HepG2 (cell line): Measurements from ENCODE around the gene HK3. TPM values are rescaled to one million over a fixed set of nuclear protein-coding genes. Genes with fewer than 3 reads are reported as not detected.

Experiments
- ATAC-seq: fragments of 200-7000 bp; cut with Tn5 transposase; 3 replicates; pipeline ENCODE4 v1.9.1; 2020; ENCODE audit warnings: mild to moderate bottlenecking, moderate library complexity
- BruUV-seq: library from RNA; stranded (reverse); fragments of 400-500 nt; replicated peaks from 2 replicates; lab custom pipeline; 2021; lab: Mats Ljungman, UMichigan
- CTCF ChIA-PET: fragments of 300-600 bp; formaldehyde crosslinking; extraction: SDS; loops from one replicate; lab custom pipeline; 2021; ENCODE audit warnings: low total read pairs, inconsistent platforms, low intra/inter-chr PET ratio; lab: Yijun Ruan, JAX
- POLR2A ChIA-PET: fragments of 350-600 bp; sonication (Branson Sonifier 250); formaldehyde crosslinking; loops from one replicate; lab custom pipeline; 2020; ENCODE audit warnings: antibody characterized with exemption, inconsistent platforms; lab: Yijun Ruan, JAX
- DNase-seq: peaks from one replicate; pipeline ENCODE4 v3.0.0-alpha.2; 2015; ENCODE audit warnings: low spot score
- FAIRE-seq: peaks from 3 replicates; lab custom pipeline; 2011; peaks lifted over from hg19 to GRCh38; lab: Jason Lieb, UNC
- H2AFZ ChIP-seq: one replicate; pipeline ENCODE4 v1.6.1; 2011; ENCODE audit warnings: low read length, inconsistent platforms
- H3K27ac ChIP-seq: fragments of 300-600 bp; 3 replicates; pipeline ENCODE4 v1.8.0; 2011; ENCODE audit warnings: mixed run types, mild to moderate bottlenecking, mixed read lengths, low read length, inconsistent platforms; ENCODE audit not compliant: insufficient read depth; ENCODE audit errors: extremely low read length
- H3K27me3 ChIP-seq, 2 experiments: fragments of 200-600 bp in 1 of 2; 2 replicates in 1 of 2; 3 replicates in 1 of 2; pipeline versions ENCODE4 v1.6.0 to v1.8.0; 2011; ENCODE audit warnings: low read length in 2 of 2, mild to moderate bottlenecking in 2 of 2, moderate library complexity in 2 of 2, inconsistent platforms in 1 of 2; ENCODE audit not compliant: insufficient read depth in 2 of 2, control insufficient read depth in 1 of 2
- H3K36me3 ChIP-seq, 2 experiments: fragments of 200-600 bp in 1 of 2; replicated peaks in 1 of 2; 2 replicates in 1 of 2; 3 replicates in 1 of 2; pipeline versions ENCODE4 v1.5.1 to v1.8.0; 2011; ENCODE audit warnings: low read length in 2 of 2, inconsistent platforms in 1 of 2; ENCODE audit not compliant: insufficient read depth in 2 of 2, control insufficient read depth in 1 of 2
- H3K4me1 ChIP-seq: 2 replicates; pipeline ENCODE4 v1.5.1; 2012; ENCODE audit warnings: low read length, inconsistent platforms; ENCODE audit not compliant: insufficient read depth
- H3K4me2 ChIP-seq: 2 replicates; pipeline ENCODE4 v1.6.0; 2011; ENCODE audit warnings: low read depth, low read length, inconsistent platforms
- H3K4me3 ChIP-seq, 3 experiments: fragments of 200-600 bp in 1 of 3; sonication (generic), shearing (Covaris generic) in 1 of 3; replicated peaks in 1 of 3; 2 replicates each; pipeline ENCODE4 v1.5.1; 2011 to 2016; ENCODE audit warnings: low read length in 3 of 3, inconsistent platforms in 2 of 3, low read depth in 2 of 3, mild to moderate bottlenecking in 2 of 3, control low read depth in 1 of 3, mixed read lengths in 1 of 3; ENCODE audit not compliant: insufficient read depth in 1 of 3
- H3K79me2 ChIP-seq: one replicate; pipeline ENCODE4 v1.6.1; 2011; ENCODE audit warnings: low read length, inconsistent platforms; ENCODE audit not compliant: insufficient read depth
- H3K9ac ChIP-seq: 2 replicates; pipeline ENCODE4 v1.6.0; 2011; ENCODE audit warnings: mild to moderate bottlenecking, low read depth, low read length, inconsistent platforms; ENCODE audit not compliant: insufficient read depth
- H3K9me3 ChIP-seq: 2 replicates; pipeline ENCODE4 v1.5.1; 2012; ENCODE audit warnings: mild to moderate bottlenecking, low read length
- H4K20me1 ChIP-seq: 2 replicates; pipeline ENCODE4 v1.6.0; 2011; ENCODE audit warnings: inconsistent platforms, mild to moderate bottlenecking, low read length, moderate library complexity; ENCODE audit not compliant: insufficient read depth
- ESRRA ChIP-seq: sonication (generic); formaldehyde crosslinking; IDR thresholded peaks from 2 replicates; pipeline ENCODE4 v1.5.1; 2020; ENCODE audit warnings: mild to moderate bottlenecking, low read depth, missing genetic modification reagents
- HOXD1 ChIP-seq: sonication (generic); formaldehyde crosslinking; IDR thresholded peaks from 2 replicates; pipeline ENCODE4 v1.5.0; 2020; ENCODE audit warnings: missing genetic modification reagents
- MYNN ChIP-seq: sonication (generic); formaldehyde crosslinking; IDR thresholded peaks from 2 replicates; pipeline ENCODE4 v1.4.0; 2020; ENCODE audit warnings: mild to moderate bottlenecking, low read depth, missing genetic modification reagents
- RFX1 ChIP-seq: fragments of 450-650 bp; IDR thresholded peaks from 2 replicates; pipeline ENCODE4 v1.6.1; 2017
- WGBS: methylation state at CpG from one replicate; pipeline ENCODE4 v1.1.6; 2017; ENCODE audit warnings: low lambda C conversion rate; 5-methylcytosine and 5-hydroxymethylcytosine counted together
- in situ Hi-C: cut with HindIII; loops from 2 replicates; pipeline ENCODE4 v1.10.0; 2017; ENCODE audit warnings: low pct_unique_long_range_greater_than_20kb; ENCODE audit not compliant: extremely low pct_ligation_motif_present
- intact Hi-C: fragments of 100-400 bp; cut with micrococcal nuclease; formaldehyde crosslinking; loops from one replicate; pipeline ENCODE4 v1.10.0; 2022; ENCODE audit not compliant: unreplicated experiment
- polyA plus RNA-seq, 8 experiments: library from polyadenylated mRNA; depleted of rRNA in 3 of 8; stranded (reverse) in 7 of 8; unstranded in 1 of 8; fragments of >200 nt; fragmentation: Illumina TruSeq in 4 of 8; extraction: Trizol in 4 of 8; gene quantifications; 2 replicates each; pipeline versions ENCODE4 v1.2.1 to v1.2.3, GENCODE V29; 2011 to 2016; ENCODE audit warnings: low read depth in 4 of 8, missing spikeins in 1 of 8, mixed read lengths in 1 of 8; ENCODE audit not compliant: insufficient read depth in 1 of 8
- total RNA-seq, 5 experiments: library from RNA; depleted of rRNA; stranded (reverse); fragments of >200 nt; fragmentation: Illumina TruSeq; extraction: Trizol; gene quantifications; 2 replicates each; pipeline ENCODE4 v1.2.3, GENCODE V29; 2016; ENCODE audit warnings: low read depth in 1 of 5
- TF ChIP-seq, protein P1 (sequence below): sonication (generic); formaldehyde crosslinking; IDR thresholded peaks from 2 replicates; pipeline ENCODE4 v1.4.0; 2020; ENCODE audit warnings: missing genetic modification reagents
- TF ChIP-seq, protein P2 (sequence below): sonication (generic); formaldehyde crosslinking; IDR thresholded peaks from 2 replicates; pipeline ENCODE4 v1.5.0; 2020; ENCODE audit warnings: mild to moderate bottlenecking, missing genetic modification reagents, moderate library complexity

Gene HK3
- total and polyA plus RNA-seq, 2 of the 13 experiments (the other 11 are each of a cell fraction or from before 2014, with no cell fraction given) = not detected

DNA sequence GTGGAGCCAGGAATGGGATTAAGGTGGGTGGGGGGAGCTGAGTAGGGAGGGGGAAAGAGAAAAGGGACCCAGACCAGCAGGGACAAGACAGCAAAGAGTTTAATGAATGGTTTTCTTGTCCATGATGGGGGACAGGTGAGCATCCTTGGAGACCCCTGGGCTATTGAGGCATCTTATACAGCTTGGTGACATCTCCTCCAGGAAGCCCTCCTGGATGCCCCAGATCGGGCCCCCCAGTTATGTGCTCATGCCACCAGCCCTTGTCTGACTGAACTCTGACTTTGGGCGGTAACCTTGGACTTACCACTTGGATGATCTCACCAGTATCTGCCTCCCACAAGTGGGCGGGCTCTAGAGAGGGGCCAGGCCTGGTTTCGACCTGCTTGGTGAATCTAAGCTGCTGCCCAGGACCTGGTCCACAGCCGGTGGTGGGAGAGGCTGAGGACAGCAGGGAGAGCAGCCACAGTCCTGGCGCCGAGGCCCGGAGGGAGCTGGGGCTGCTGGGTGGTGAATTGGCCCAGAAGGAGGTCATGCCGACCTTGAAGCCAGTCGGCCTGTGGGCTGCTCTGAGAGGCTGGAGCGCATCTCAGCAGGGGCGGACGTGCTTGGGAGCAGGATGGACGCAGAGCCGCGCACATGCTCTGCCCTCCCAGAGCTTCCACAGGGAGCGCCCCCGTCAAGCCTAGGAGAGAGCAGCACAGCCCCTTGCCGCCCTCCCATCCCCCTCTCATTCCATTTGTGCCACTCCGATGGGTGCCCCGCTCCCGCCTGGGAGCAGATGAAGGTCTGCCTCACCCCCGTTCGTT lies 52.6 kb downstream of the HK3 start (continued):
- no peak for TF ChIP-seq MYNN (CRISPR knock-in tag)
- peak; percentile 59; the same call in 1 of the 2 replicates for TF ChIP-seq ESRRA (CRISPR knock-in tag)

DNA sequence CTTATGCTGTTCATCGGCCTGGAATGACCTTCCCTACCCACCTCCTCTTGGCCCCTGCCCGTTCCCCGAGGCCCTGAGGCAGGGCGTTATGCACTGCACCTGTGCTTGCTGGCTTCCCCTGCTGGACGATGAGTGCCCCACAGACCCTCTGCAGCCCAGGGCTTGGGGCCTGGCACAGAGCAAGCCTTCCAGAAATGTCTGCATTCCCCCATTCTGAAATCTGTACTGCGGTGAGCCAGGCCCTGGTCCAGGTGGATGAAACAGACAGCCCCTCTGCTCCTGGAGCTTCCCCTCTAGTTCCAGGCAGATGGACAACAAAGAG lies 53.8 kb downstream of the HK3 start:
- Histone ChIP-seq H3K27ac (no peak overlapping the region), H3K27me3 (peaks cover 9 to 67% of the 10 kb centered on the region in 2 experiments; a peak in 4 of 5 replicates), H3K79me2 (no peaks in the 10 kb centered on the region), H3K9ac (no peak overlapping the region), H3K4me3 (no peak overlapping the region), H3K4me2 (no peak overlapping the region), H3K4me1 (0 out of 2 replicates have a peak, but pooled peaks cover 13% of the 10 kb centered on the region), H3K9me3 (no peaks in the 10 kb centered on the region), H4K20me1 (no peaks in the 10 kb centered on the region), H3K36me3 (no peaks in the 10 kb centered on the region), H2AFZ (no peak overlapping the region)
- DNase-seq = no peak
- WGBS = 0% methylated on average over 3 of the region's 6 CpGs
- intact Hi-C loops (no loop called here), in situ Hi-C loops (no loop called here)
- BruUV-seq = no TSS peak
- peak; percentile 62 for ATAC-seq
- ChIA-PET CTCF (no interaction called here), POLR2A (no interaction called here)
- TF ChIP-seq, protein P1, sequence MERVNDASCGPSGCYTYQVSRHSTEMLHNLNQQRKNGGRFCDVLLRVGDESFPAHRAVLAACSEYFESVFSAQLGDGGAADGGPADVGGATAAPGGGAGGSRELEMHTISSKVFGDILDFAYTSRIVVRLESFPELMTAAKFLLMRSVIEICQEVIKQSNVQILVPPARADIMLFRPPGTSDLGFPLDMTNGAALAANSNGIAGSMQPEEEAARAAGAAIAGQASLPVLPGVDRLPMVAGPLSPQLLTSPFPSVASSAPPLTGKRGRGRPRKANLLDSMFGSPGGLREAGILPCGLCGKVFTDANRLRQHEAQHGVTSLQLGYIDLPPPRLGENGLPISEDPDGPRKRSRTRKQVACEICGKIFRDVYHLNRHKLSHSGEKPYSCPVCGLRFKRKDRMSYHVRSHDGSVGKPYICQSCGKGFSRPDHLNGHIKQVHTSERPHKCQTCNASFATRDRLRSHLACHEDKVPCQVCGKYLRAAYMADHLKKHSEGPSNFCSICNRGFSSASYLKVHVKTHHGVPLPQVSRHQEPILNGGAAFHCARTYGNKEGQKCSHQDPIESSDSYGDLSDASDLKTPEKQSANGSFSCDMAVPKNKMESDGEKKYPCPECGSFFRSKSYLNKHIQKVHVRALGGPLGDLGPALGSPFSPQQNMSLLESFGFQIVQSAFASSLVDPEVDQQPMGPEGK (CRISPR knock-in tag) = no peak
- TF ChIP-seq RFX1 (no peak), HOXD1 (CRISPR knock-in tag) (no peak)
- TF ChIP-seq, protein P2, sequence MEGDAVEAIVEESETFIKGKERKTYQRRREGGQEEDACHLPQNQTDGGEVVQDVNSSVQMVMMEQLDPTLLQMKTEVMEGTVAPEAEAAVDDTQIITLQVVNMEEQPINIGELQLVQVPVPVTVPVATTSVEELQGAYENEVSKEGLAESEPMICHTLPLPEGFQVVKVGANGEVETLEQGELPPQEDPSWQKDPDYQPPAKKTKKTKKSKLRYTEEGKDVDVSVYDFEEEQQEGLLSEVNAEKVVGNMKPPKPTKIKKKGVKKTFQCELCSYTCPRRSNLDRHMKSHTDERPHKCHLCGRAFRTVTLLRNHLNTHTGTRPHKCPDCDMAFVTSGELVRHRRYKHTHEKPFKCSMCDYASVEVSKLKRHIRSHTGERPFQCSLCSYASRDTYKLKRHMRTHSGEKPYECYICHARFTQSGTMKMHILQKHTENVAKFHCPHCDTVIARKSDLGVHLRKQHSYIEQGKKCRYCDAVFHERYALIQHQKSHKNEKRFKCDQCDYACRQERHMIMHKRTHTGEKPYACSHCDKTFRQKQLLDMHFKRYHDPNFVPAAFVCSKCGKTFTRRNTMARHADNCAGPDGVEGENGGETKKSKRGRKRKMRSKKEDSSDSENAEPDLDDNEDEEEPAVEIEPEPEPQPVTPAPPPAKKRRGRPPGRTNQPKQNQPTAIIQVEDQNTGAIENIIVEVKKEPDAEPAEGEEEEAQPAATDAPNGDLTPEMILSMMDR (CRISPR knock-in tag) = peak; percentile 11; the same call in 1 of the 2 replicates
- no peak for FAIRE-seq
